Transverse colon (tissue), 4 donors: ENCODE results near the gene COG5. TPM values are rescaled to one million over a fixed set of nuclear protein-coding genes. Genes with fewer than 3 reads are reported as not detected.
"Not testable (repeated sequence)": the region's sequence is repeated elsewhere in the genome, so short reads cannot be mapped to it uniquely, and the experiment has no call there.

ENCODE experiments used
- DNase-seq: peaks from one replicate; pipeline ENCODE4 v3.0.0-alpha.2; 2019
- H3K27ac ChIP-seq, 4 donors: fragments of 200-600 bp; sonication (generic); 2 replicates each; pipeline ENCODE4 v1.5.1; 2016 to 2018; ENCODE audit warnings: inconsistent platforms in 4 of 4
- H3K27me3 ChIP-seq: fragments of 200-600 bp; sonication (generic); 2 replicates; pipeline ENCODE4 v1.5.1; 2017; ENCODE audit warnings: inconsistent platforms
- H3K36me3 ChIP-seq, 4 donors: fragments of 200-600 bp; sonication (generic); 2 replicates each; pipeline ENCODE4 v1.5.1; 2017 to 2019; ENCODE audit warnings: inconsistent platforms in 4 of 4
- H3K4me1 ChIP-seq, 4 donors: fragments of 200-600 bp; sonication (generic); 2 replicates each; pipeline ENCODE4 v1.5.1; 2017 to 2020; ENCODE audit warnings: inconsistent platforms in 4 of 4
- H3K4me3 ChIP-seq, 4 donors: fragments of 200-600 bp; sonication (generic); 1 replicate in 1 of 4; 2 replicates in 3 of 4; pipeline versions ENCODE4 v1.5.1 to v1.6.1; 2017 to 2019; ENCODE audit warnings: inconsistent platforms in 4 of 4
- H3K9me3 ChIP-seq, 2 donors: fragments of 200-600 bp; sonication (generic); 2 replicates each; pipeline ENCODE4 v1.5.1; 2017 to 2019; ENCODE audit warnings: inconsistent platforms in 2 of 2
- CTCF ChIP-seq, 5 experiments: fragments of 200-600 bp in 3 of 5; fragments of 450-650 bp in 2 of 5; sonication (generic) in 3 of 5; IDR thresholded peaks; 1 replicate in 2 of 5; 2 replicates in 3 of 5; pipeline ENCODE4 v1.5.1; 2016 to 2017; ENCODE audit warnings: antibody characterized with exemption in 5 of 5, inconsistent platforms in 3 of 5, mild to moderate bottlenecking in 2 of 5, moderate library complexity in 1 of 5
- EP300 ChIP-seq: sonication (generic); formaldehyde crosslinking; IDR thresholded peaks from one replicate; pipeline ENCODE4 v1.6.1; 2017; ENCODE audit warnings: antibody characterized with exemption, low read depth
- POLR2A ChIP-seq: fragments of 450-650 bp; IDR thresholded peaks from one replicate; pipeline ENCODE4 v1.6.1; 2016; ENCODE audit warnings: antibody characterized with exemption, mild to moderate bottlenecking, moderate library complexity
- POLR2AphosphoS5 ChIP-seq, 3 donors: sonication (generic); formaldehyde crosslinking; IDR thresholded peaks; one replicate each; pipeline ENCODE4 v1.6.1; 2016; ENCODE audit warnings: antibody characterized with exemption in 3 of 3
- whole genome bisulfite sequencing, 2 donors: methylation state at CpG; one replicate each; pipeline ENCODE4 v1.1.5; 2018; ENCODE audit warnings: low coverage in 1 of 2; 5-methylcytosine and 5-hydroxymethylcytosine counted together
- in situ Hi-C, 4 donors: fragments of 200-750 bp; cut with MboI; loops; one replicate each; pipeline versions ENCODE4 v1.15.0 to v1.15.1; 2017; ENCODE audit warnings: low sequenced_read_pairs in 3 of 4, low pct_ligation_motif_present in 1 of 4, low pct_unique_long_range_greater_than_20kb in 1 of 4
- intact Hi-C: fragments of 100-400 bp; cut with DNase I; formaldehyde crosslinking; loops from one replicate; pipeline ENCODE4 v1.15.1; 2023; ENCODE audit warnings: low total_unique reads
- total RNA-seq, 4 donors: library from RNA; depleted of rRNA; stranded (reverse); fragments of >200 nt; gene quantifications; one replicate each; pipeline ENCODE4 v1.1.0, GENCODE V29; 2016

The COG5 gene
- total RNA-seq, 4 donors from 2014 or later = 15.7 to 48.2 (median 35.7) TPM

GRCh38 chr7:107160389-107160788 lies 403.3 kb downstream of the COG5 start:
- WGBS, 2 donors = 72 to 77% methylated on average over 2 of the region's 2 CpGs
- no peak for TF ChIP-seq POLR2A
- TF ChIP-seq CTCF (IDR thresholded peaks at IDR 0.05) = no peak
- TF ChIP-seq POLR2AphosphoS5 (IDR thresholded peaks at IDR 0.05) = no peak
- no peak for TF ChIP-seq EP300
- H3K4me3 ChIP-seq = no peak overlapping the region

GRCh38 chr7:107158028-107158427 lies 405.7 kb downstream of the COG5 start:
- no peak overlapping the region for H3K27ac ChIP-seq
- no peaks in the 10 kb centered on the region for H3K27me3 ChIP-seq
- no peak overlapping the region for H3K4me3 ChIP-seq
- no peaks in the 10 kb centered on the region for H3K4me1 ChIP-seq
- WGBS, 2 donors = 73 to 80% methylated on average over 2 of the region's 2 CpGs
- no peak for DNase-seq
- no peak for TF ChIP-seq EP300
- no peak for TF ChIP-seq POLR2A
- no peak for TF ChIP-seq POLR2AphosphoS5 (IDR thresholded peaks at IDR 0.05)
- TF ChIP-seq CTCF (IDR thresholded peaks at IDR 0.05) = no peak
- intact Hi-C loops (no loop called here), in situ Hi-C loops (loop anchor here in 1 of 4 donors (10.0 kb wide), 1 partner anchor 213 kb away; no protein-coding TSS in a partner anchor)
- H3K36me3 ChIP-seq = no peaks in the 10 kb centered on the region
- no peaks in the 10 kb centered on the region for H3K9me3 ChIP-seq

More at GRCh38 chr7:107160389-107160788, 403.3 kb downstream of the COG5 start:
- intact Hi-C loops (no loop called here), in situ Hi-C loops (no loop called here)
- no peak for DNase-seq
- H3K9me3 ChIP-seq = no peaks in the 10 kb centered on the region
- no peaks in the 10 kb centered on the region for H3K4me1 ChIP-seq
- no peaks in the 10 kb centered on the region for H3K36me3 ChIP-seq
- no peak overlapping the region for H3K27ac ChIP-seq
- no peaks in the 10 kb centered on the region for H3K27me3 ChIP-seq

GRCh38 chr7:107157091-107157490 lies 406.6 kb downstream of the COG5 start:
- Histone ChIP-seq H3K27me3 (no peaks in the 10 kb centered on the region), H3K9me3 (no peaks in the 10 kb centered on the region), H3K4me3 (no peak overlapping the region), H3K4me1 (no peaks in the 10 kb centered on the region), H3K36me3 (no peaks in the 10 kb centered on the region), H3K27ac (no peak overlapping the region)
- DNase-seq = no peak
- in situ Hi-C loops (loop anchor here in 1 of 4 donors (10.0 kb wide), 1 partner anchor 212 kb away; no protein-coding TSS in a partner anchor), intact Hi-C loops (no loop called here)
- WGBS, 2 donors = 88 to 98% methylated on average over 7 of the region's 7 CpGs
- TF ChIP-seq EP300 = no peak
- TF ChIP-seq POLR2A = no peak
- TF ChIP-seq CTCF (IDR thresholded peaks at IDR 0.05) = no peak
- TF ChIP-seq POLR2AphosphoS5 (IDR thresholded peaks at IDR 0.05) = no peak

- 90 to 93% methylated on average over 2 to 3 of the region's 3 CpGs for WGBS, 2 donors
- DNase-seq, H3K36me3 ChIP-seq, H3K9me3 ChIP-seq, H3K27me3 ChIP-seq, H3K4me3 ChIP-seq, H3K27ac ChIP-seq, intact Hi-C loops, H3K4me1 ChIP-seq: not testable (repeated sequence)
- in situ Hi-C loops = loop anchor here in 1 of 4 donors (10.0 kb wide), 1 partner anchor 211 kb away; no protein-coding TSS in a partner anchor
These were observed 408.0 kb downstream of the COG5 start for GRCh38 chr7:107155726-107156125.

- TF ChIP-seq POLR2A (no peak), CTCF (IDR thresholded peaks at IDR 0.05) (no peak), EP300 (no peak), POLR2AphosphoS5 (IDR thresholded peaks at IDR 0.05) (no peak)
- no peaks in the 10 kb centered on the region for H3K36me3 ChIP-seq
- no peaks in the 10 kb centered on the region for H3K9me3 ChIP-seq
- H3K4me3 ChIP-seq = no peak overlapping the region
- in situ Hi-C loops (loop anchor here in 2 of 4 donors (5.0 to 10.0 kb wide), 2 partner anchors 210 to 363 kb away; no protein-coding TSS in a partner anchor), intact Hi-C loops (loop anchor here (5.0 kb wide), 1 partner anchor 213 kb away; no protein-coding TSS in a partner anchor)
- no peak overlapping the region for H3K27ac ChIP-seq
- H3K27me3 ChIP-seq = no peaks in the 10 kb centered on the region
- peaks cover 0 to 4% (median 0%) of the 10 kb centered on the region in 4 donors for H3K4me1 ChIP-seq
- no peak for DNase-seq
- WGBS, 2 donors = 95% methylated on average over 6 of the region's 6 CpGs; no CpG with 5 or more reads in 1 of the 2 donors
These were observed 408.9 kb downstream of the COG5 start for GRCh38 chr7:107154826-107155225.
